Measurements from ENCODE around the gene CACNA1B.

DNA sequence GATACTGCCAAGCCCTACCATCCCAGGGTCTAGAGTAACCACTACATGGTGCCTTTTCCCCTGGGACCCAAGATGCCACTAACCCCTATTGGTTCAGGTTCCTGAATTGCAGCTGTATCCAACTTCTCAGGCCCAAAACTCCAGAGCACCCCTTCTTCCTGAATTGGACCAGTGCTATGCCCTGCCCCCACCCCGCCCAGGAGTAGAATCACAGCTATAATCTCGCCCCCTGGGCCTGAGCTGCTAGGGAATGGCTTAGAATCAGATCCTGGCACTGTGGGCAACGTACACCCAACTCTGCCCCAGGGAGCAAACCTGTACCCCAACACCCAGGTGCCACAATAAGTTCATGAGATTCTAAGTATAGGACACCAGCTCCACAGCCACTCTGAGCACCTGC, 206.3 kb downstream of the CACNA1B start:
- TF ChIP-seq POLR2A (IDR thresholded peaks at IDR 0.05) = no peak
- TF ChIP-seq, protein P1, sequence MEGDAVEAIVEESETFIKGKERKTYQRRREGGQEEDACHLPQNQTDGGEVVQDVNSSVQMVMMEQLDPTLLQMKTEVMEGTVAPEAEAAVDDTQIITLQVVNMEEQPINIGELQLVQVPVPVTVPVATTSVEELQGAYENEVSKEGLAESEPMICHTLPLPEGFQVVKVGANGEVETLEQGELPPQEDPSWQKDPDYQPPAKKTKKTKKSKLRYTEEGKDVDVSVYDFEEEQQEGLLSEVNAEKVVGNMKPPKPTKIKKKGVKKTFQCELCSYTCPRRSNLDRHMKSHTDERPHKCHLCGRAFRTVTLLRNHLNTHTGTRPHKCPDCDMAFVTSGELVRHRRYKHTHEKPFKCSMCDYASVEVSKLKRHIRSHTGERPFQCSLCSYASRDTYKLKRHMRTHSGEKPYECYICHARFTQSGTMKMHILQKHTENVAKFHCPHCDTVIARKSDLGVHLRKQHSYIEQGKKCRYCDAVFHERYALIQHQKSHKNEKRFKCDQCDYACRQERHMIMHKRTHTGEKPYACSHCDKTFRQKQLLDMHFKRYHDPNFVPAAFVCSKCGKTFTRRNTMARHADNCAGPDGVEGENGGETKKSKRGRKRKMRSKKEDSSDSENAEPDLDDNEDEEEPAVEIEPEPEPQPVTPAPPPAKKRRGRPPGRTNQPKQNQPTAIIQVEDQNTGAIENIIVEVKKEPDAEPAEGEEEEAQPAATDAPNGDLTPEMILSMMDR (IDR thresholded peaks at IDR 0.05) = no peak

Measured in testis (tissue), 2 donors.